Lung (tissue), 12 donors: ENCODE results near the gene NCOA7. TPM values are rescaled to one million over a fixed set of nuclear protein-coding genes. Genes with fewer than 3 reads are reported as not detected.
"Not testable (repeated sequence)": the region's sequence is repeated elsewhere in the genome, so short reads cannot be mapped to it uniquely, and the experiment has no call there.

Experiments
- ATAC-seq: fragments of 200-7000 bp; cut with Tn5 transposase; one replicate; pipeline ENCODE4 v1.9.1; 2020; ENCODE audit warnings: moderate number of reproducible peaks; ENCODE audit not compliant: insufficient read depth, low FRiP score
- DNase-seq, 3 donors: peaks; one replicate each; pipeline ENCODE4 v3.0.0-alpha.2; 2013 to 2017
- H3K27ac ChIP-seq, 2 donors: one replicate each; pipeline ENCODE4 v1.5.1; 2013; ENCODE audit warnings: mild to moderate bottlenecking in 2 of 2, moderate library complexity in 2 of 2, control low read depth in 1 of 2, inconsistent platforms in 1 of 2, low read depth in 1 of 2, low read length in 1 of 2
- H3K27me3 ChIP-seq, 3 donors: one replicate each; pipeline ENCODE4 v1.5.1; 2013; ENCODE audit warnings: low read length in 2 of 3; ENCODE audit not compliant: control insufficient read depth in 3 of 3, insufficient read depth in 3 of 3
- H3K36me3 ChIP-seq, 4 donors: one replicate each; pipeline ENCODE4 v1.5.1; 2013; ENCODE audit warnings: low read length in 4 of 4, mild to moderate bottlenecking in 1 of 4, moderate library complexity in 1 of 4; ENCODE audit not compliant: control insufficient read depth in 4 of 4, insufficient read depth in 4 of 4
- H3K4me1 ChIP-seq, 5 donors: one replicate each; pipeline ENCODE4 v1.5.1; 2013; ENCODE audit warnings: low read length in 5 of 5, mild to moderate bottlenecking in 2 of 5, moderate library complexity in 1 of 5; ENCODE audit not compliant: control insufficient read depth in 5 of 5, insufficient read depth in 5 of 5
- H3K4me3 ChIP-seq: one replicate; pipeline ENCODE4 v1.5.1; 2013; ENCODE audit warnings: mild to moderate bottlenecking, control low read depth, moderate library complexity
- H3K9ac ChIP-seq, 2 donors: one replicate each; pipeline ENCODE4 v1.5.1; 2013; ENCODE audit warnings: low read length in 2 of 2, control low read depth in 1 of 2; ENCODE audit not compliant: insufficient read depth in 1 of 2
- H3K9me3 ChIP-seq, 4 donors: one replicate each; pipeline ENCODE4 v1.5.1; 2013; ENCODE audit warnings: low read length in 3 of 4, mild to moderate bottlenecking in 1 of 4, moderate library complexity in 1 of 4; ENCODE audit not compliant: control insufficient read depth in 4 of 4, insufficient read depth in 3 of 4
- WGBS, 2 donors: extraction: QIAGEN DNeasy Blood & Tissue Kit; methylation state at CpG; one replicate each; pipeline ENCODE4 v1.1.7; 2013; 5-methylcytosine and 5-hydroxymethylcytosine counted together
- polyA plus RNA-seq, 2 donors: library from polyadenylated mRNA; stranded (reverse); fragments of 200-250 nt; gene quantifications; one replicate each; pipeline ENCODE4 v1.2.1, GENCODE V29; 2013
- total RNA-seq, 2 donors: library from RNA; depleted of rRNA in 1 of 2; stranded (reverse); fragments of >200 nt in 1 of 2; gene quantifications; one replicate each; pipeline ENCODE4 v1.2.1, GENCODE V29; 2014 to 2021
- TF ChIP-seq, protein P1 (sequence below): IDR thresholded peaks from 2 replicates; pipeline ENCODE4 v1.5.1; 2012; ENCODE audit warnings: mild to moderate bottlenecking; ENCODE audit errors: control extremely low read depth, extremely low read depth
- donor health status: control.
- donor health status: control.
- donor health status: Bipolar disorder and iron deficiency.
- donor health status: healthy.
- donor health status: DM: yes; HTN: yes; CAD: no.

The NCOA7 gene
- total and polyA plus RNA-seq, 4 donors, result 28.9 to 81.4 (median 57.2) TPM

DNA sequence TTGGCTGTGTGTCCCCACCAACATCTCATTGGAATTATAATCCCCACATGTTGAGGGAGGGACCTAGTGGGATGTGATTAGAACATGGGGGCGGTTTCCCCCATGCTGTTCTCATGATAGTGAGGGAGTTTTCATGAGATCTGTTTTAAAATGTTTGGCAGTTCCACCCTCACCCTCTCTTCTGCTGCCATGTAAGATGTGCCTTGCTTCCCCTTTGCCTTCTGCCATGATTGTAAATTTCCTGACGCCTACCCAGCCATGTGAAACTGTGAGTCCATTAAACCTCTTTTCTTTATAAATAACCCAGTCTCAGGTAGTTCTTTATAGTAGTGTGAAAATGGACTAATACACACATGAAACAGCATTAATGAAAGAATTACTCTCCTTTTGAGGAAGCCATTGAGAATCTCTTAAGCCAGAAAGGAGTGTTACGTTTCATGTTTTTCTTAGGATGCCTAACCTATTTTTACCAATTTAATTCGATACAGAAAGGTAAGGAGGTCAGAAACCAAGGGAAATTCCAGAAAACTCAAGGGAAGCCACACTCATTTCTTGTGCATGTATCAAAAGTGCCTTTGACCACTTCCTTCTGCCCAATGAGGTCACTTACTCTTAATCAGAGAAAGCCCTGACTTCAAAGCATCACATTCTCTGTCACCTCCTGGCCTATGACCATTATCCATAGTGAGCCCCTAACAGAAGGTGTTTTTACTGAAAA lies 141.1 kb downstream of the NCOA7 start:
- Histone ChIP-seq H3K36me3 (peaks cover 0 to 11% (median 2%) of the 10 kb centered on the region in 4 donors), H3K4me3 (no peak overlapping the region), H3K9me3 (no peaks in the 10 kb centered on the region), H3K27me3 (no peaks in the 10 kb centered on the region), H3K4me1 (no peaks in the 10 kb centered on the region), H3K9ac (no peak overlapping the region), H3K27ac (no peak overlapping the region)
- 82 to 95% methylated on average over 4 of the region's 4 CpGs for WGBS, 2 donors
- DNase-seq, result no peak
- ATAC-seq, result no peak
- TF ChIP-seq, protein P1, sequence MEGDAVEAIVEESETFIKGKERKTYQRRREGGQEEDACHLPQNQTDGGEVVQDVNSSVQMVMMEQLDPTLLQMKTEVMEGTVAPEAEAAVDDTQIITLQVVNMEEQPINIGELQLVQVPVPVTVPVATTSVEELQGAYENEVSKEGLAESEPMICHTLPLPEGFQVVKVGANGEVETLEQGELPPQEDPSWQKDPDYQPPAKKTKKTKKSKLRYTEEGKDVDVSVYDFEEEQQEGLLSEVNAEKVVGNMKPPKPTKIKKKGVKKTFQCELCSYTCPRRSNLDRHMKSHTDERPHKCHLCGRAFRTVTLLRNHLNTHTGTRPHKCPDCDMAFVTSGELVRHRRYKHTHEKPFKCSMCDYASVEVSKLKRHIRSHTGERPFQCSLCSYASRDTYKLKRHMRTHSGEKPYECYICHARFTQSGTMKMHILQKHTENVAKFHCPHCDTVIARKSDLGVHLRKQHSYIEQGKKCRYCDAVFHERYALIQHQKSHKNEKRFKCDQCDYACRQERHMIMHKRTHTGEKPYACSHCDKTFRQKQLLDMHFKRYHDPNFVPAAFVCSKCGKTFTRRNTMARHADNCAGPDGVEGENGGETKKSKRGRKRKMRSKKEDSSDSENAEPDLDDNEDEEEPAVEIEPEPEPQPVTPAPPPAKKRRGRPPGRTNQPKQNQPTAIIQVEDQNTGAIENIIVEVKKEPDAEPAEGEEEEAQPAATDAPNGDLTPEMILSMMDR, result no peak

DNA sequence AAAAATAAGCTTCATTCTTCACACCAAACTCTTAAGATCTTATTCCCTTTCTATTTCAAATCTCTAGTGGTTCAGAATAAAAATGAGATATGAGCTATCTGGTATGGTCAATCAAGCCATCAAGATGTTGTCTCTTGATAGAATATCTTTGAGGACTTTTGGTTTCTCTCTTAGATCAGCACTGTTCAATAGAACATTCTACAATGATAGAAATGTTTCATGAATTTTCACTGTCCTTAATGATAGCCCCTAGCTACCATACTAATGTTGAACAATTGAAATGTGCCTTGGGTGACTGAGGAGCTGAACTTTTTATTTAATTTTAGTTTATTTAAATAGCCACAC lies 141.7 kb downstream of the NCOA7 start:
- ATAC-seq (no peak), DNase-seq (no peak)
- no peaks in the 10 kb centered on the region for H3K27me3 ChIP-seq
- TF ChIP-seq, protein P1, result no peak
- H3K36me3 ChIP-seq, result peaks cover 0 to 10% (median 2%) of the 10 kb centered on the region in 4 donors
- H3K9me3 ChIP-seq, result no peaks in the 10 kb centered on the region
- H3K9ac ChIP-seq, result no peak overlapping the region
- H3K27ac ChIP-seq, result no peak overlapping the region
- H3K4me3 ChIP-seq, result no peak overlapping the region
- H3K4me1 ChIP-seq, result no peaks in the 10 kb centered on the region

DNA sequence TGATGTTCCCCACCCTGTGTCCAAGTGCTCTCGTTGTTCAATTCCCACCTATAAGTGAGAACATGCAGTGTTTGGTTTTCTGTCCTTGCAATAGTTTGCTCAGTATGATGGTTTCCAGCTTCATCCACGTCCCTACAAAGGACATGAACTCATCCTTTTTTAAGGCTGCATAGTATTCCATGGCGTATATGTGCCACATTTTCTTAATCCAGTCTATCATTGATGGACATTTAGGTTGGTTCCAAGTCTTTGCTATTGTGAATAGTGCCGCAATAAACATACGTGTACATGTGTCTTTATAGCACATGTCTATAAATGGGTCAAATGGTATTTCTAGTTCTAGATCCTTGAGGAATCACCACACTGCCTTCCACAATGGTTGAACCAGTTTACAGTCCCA lies 144.8 kb downstream of the NCOA7 start:
- ATAC-seq, H3K27me3 ChIP-seq, H3K4me1 ChIP-seq, H3K4me3 ChIP-seq, H3K36me3 ChIP-seq, H3K9ac ChIP-seq, H3K27ac ChIP-seq, H3K9me3 ChIP-seq, DNase-seq: not testable (repeated sequence)
- WGBS, 2 donors, result 77 to 91% methylated on average over 5 of the region's 5 CpGs

DNA sequence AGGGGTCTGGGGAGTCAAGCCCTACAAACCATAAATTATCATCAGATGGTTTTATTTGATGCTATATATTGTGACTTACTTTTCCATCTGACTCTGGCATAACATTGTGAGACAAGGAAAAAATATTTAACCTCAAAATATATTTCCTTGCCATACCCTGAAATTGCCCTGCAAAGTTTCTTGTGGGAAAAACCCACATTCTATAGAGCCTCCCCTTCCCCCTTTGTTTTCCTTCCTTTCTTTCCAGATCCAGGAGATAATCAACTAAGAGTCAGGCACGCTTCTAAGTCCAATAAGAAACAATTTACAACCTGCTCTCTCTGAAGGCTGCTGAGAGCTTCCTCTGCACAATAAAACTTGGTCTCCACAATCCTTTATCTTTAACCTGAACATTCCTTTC lies 148.3 kb downstream of the NCOA7 start:
- no peak overlapping the region for H3K9ac ChIP-seq
- no peaks in the 10 kb centered on the region for H3K9me3 ChIP-seq
- no peaks in the 10 kb centered on the region for H3K27me3 ChIP-seq
- no peak for ATAC-seq
- TF ChIP-seq, protein P1, result no peak
- no peak overlapping the region for H3K27ac ChIP-seq
- DNase-seq, result no peak
- H3K4me3 ChIP-seq, result no peak overlapping the region
- peaks cover 0 to 7% (median 0%) of the 10 kb centered on the region in 5 donors for H3K4me1 ChIP-seq
- 63 to 66% methylated on average over 1 of the region's 1 CpG for WGBS, 2 donors
- no peaks in the 10 kb centered on the region for H3K36me3 ChIP-seq
